ENCODE measurements around the gene ISX.

The ISX gene

GRCh38 chr22:35114131-35114980 lies 48.4 kb downstream of the ISX start:
- no peak for DNase-seq

- no peak for DNase-seq
Measured at GRCh38 chr22:35115515-35115914, 49.6 kb downstream of the ISX start.

GRCh38 chr22:35116269-35116668 lies 50.3 kb downstream of the ISX start:
- DNase-seq: no peak

- DNase-seq: no peak
Measured at GRCh38 chr22:35116817-35117216, 50.9 kb downstream of the ISX start.

GRCh38 chr22:35119494-35119893 lies 53.5 kb downstream of the ISX start:
- DNase-seq: no peak

- no peak for DNase-seq
Measured at GRCh38 chr22:35124691-35125219, 58.8 kb downstream of the ISX start.

- no peak for DNase-seq
Measured at GRCh38 chr22:35126993-35127392, 61.0 kb downstream of the ISX start.

- DNase-seq: no peak
Measured at GRCh38 chr22:35128637-35129036, 62.7 kb downstream of the ISX start.

GRCh38 chr22:35131525-35132000 lies 65.6 kb downstream of the ISX start:
- no peak for DNase-seq

- no peak for DNase-seq
Measured at GRCh38 chr22:35132568-35132967, 66.6 kb downstream of the ISX start.

GRCh38 chr22:35133702-35134380 lies 67.9 kb downstream of the ISX start:
- no peak for DNase-seq

GRCh38 chr22:35134637-35135036 lies 68.7 kb downstream of the ISX start:
- DNase-seq: no peak

GRCh38 chr22:35135165-35135564 lies 69.2 kb downstream of the ISX start:
- DNase-seq: no peak
